ENCODE measurements around the gene CRLF3.
"Not testable (repeated sequence)": the region's sequence is repeated elsewhere in the genome, so short reads cannot be mapped to it uniquely, and the experiment has no call there.

CRLF3 gene

DNA sequence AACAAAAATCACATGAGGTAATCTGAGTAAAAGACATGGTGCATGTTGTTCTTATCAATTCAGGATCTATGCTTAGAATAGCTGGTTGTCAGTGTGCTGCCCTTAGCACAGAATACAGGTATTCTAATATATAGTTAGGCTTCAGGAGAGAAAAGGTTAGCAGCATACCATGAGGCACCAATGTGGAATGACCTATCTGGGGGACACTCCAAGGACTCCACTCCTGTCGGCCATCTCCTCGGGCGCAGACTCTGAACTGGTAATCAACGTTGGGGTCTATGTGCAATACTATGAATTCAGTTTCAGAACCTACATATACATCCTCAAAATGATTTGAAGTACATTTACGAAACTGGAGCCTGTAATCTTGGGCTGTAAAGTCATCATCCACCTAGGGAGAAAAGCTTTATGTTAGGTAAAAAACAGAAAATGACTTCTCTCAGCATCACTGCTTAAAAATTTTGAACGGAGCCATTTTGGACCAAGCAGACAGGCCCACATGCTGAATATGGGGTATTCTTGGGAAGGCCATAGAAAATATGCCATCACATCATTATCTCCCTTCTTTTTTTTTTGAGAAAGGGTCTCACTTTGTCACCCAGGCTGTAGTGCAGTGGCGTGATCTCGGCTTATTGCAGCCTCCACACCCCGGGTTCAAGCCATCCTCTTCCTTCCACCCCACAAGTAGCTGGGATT is 31.1 kb downstream of the CRLF3 start:
- TF ChIP-seq, protein P1, sequence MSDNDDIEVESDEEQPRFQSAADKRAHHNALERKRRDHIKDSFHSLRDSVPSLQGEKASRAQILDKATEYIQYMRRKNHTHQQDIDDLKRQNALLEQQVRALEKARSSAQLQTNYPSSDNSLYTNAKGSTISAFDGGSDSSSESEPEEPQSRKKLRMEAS (IDR thresholded peaks at IDR 0.05; ENCODE audit: low read depth, low read length), result no peak
- no peak overlapping the region for H3K4me3 ChIP-seq (ENCODE audit: low read depth, low read length)
- DNase-seq (ENCODE audit: low read depth), result no peak

- TF ChIP-seq POLR2A (IDR thresholded peaks at IDR 0.05; ENCODE audit: extremely low read depth, insufficient read length) (no peak), MYC (IDR thresholded peaks at IDR 0.05; ENCODE audit: low read depth, low read length) (no peak)
- TF ChIP-seq, protein P1 (IDR thresholded peaks at IDR 0.05; ENCODE audit: low read depth, low read length), result no peak
- TF ChIP-seq, protein P2, sequence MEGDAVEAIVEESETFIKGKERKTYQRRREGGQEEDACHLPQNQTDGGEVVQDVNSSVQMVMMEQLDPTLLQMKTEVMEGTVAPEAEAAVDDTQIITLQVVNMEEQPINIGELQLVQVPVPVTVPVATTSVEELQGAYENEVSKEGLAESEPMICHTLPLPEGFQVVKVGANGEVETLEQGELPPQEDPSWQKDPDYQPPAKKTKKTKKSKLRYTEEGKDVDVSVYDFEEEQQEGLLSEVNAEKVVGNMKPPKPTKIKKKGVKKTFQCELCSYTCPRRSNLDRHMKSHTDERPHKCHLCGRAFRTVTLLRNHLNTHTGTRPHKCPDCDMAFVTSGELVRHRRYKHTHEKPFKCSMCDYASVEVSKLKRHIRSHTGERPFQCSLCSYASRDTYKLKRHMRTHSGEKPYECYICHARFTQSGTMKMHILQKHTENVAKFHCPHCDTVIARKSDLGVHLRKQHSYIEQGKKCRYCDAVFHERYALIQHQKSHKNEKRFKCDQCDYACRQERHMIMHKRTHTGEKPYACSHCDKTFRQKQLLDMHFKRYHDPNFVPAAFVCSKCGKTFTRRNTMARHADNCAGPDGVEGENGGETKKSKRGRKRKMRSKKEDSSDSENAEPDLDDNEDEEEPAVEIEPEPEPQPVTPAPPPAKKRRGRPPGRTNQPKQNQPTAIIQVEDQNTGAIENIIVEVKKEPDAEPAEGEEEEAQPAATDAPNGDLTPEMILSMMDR (IDR thresholded peaks at IDR 0.05; ENCODE audit: low read depth, low read length), result no peak
- H3K4me3 ChIP-seq (ENCODE audit: low read depth, low read length), result no peak overlapping the region
- DNase-seq (ENCODE audit: low read depth), result no peak
Observed at GRCh38 chr17:30790279-30790678, 34.2 kb downstream of the CRLF3 start.

- no peak overlapping the region for H3K4me3 ChIP-seq (ENCODE audit: low read depth, low read length)
- TF ChIP-seq, protein P1 (IDR thresholded peaks at IDR 0.05; ENCODE audit: low read depth, low read length), result no peak
- TF ChIP-seq, protein P2 (IDR thresholded peaks at IDR 0.05; ENCODE audit: low read depth, low read length), result no peak
- TF ChIP-seq MYC (IDR thresholded peaks at IDR 0.05; ENCODE audit: low read depth, low read length) (no peak), POLR2A (IDR thresholded peaks at IDR 0.05; ENCODE audit: extremely low read depth, insufficient read length) (no peak)
- DNase-seq (ENCODE audit: low read depth), result no peak
Observed at GRCh38 chr17:30788918-30789317, 35.6 kb downstream of the CRLF3 start.

GRCh38 chr17:30782206-30782605 is 42.3 kb downstream of the CRLF3 start:
- no peak for DNase-seq (ENCODE audit: low read depth)
- TF ChIP-seq, protein P1 (IDR thresholded peaks at IDR 0.05; ENCODE audit: low read depth, low read length), result no peak
- TF ChIP-seq MYC (IDR thresholded peaks at IDR 0.05; ENCODE audit: low read depth, low read length) (no peak), POLR2A (IDR thresholded peaks at IDR 0.05; ENCODE audit: extremely low read depth, insufficient read length) (no peak)
- TF ChIP-seq, protein P2 (IDR thresholded peaks at IDR 0.05; ENCODE audit: low read depth, low read length), result no peak
- H3K4me3 ChIP-seq (ENCODE audit: low read depth, low read length), result no peak overlapping the region

GRCh38 chr17:30780343-30780742 is 44.1 kb downstream of the CRLF3 start:
- H3K4me3 ChIP-seq (ENCODE audit: low read depth, low read length), result no peak overlapping the region
- TF ChIP-seq, protein P1 (IDR thresholded peaks at IDR 0.05; ENCODE audit: low read depth, low read length), result no peak
- DNase-seq (ENCODE audit: low read depth), result no peak

GRCh38 chr17:30768771-30769170 is 55.7 kb downstream of the CRLF3 start:
- H3K4me3 ChIP-seq (ENCODE audit: low read depth, low read length); DNase-seq (ENCODE audit: low read depth): not testable (repeated sequence)

DNA sequence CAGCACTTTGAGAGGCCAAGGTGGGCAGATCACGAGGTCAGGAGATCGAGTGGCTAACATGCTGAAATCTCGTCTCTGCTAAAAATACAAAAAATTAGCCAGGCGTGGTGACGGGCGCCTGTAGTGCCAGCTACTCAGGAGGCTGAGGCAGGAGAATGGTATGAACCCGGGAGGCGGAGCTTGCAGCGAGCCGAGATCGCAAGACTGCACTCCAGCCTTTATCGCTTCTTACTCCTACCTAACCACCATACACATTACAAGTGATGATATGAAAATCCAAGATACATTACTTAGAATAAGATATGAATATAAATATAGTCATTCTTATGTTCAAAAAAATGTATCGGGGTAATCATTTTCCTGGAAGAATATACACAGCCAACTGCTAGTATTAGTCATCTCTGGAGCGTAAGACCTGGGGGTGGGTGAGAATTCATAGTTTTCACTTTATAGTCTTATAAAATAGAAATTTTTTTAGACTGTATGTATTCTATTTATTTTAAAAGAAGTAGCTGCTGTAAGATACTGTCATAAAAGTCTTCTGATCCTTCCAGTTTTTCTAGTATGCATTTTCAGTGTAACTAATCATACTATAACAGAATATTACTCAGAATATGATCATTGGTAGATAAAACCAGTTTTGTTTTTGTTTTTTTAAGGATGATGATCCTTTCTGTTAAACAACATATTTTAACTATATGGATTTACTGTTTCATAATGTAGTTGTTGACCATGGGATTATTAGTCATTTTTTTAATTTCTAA is 56.7 kb downstream of the CRLF3 start:
- H3K4me3 ChIP-seq (ENCODE audit: low read depth, low read length); DNase-seq (ENCODE audit: low read depth): not testable (repeated sequence)

GRCh38 chr17:30761060-30761459 is 63.4 kb downstream of the CRLF3 start:
- no peak overlapping the region for H3K4me3 ChIP-seq (ENCODE audit: low read depth, low read length)
- no peak for DNase-seq (ENCODE audit: low read depth)
- TF ChIP-seq, protein P1 (IDR thresholded peaks at IDR 0.05; ENCODE audit: low read depth, low read length), result no peak
- TF ChIP-seq, protein P2 (IDR thresholded peaks at IDR 0.05; ENCODE audit: low read depth, low read length), result no peak
- TF ChIP-seq POLR2A (IDR thresholded peaks at IDR 0.05; ENCODE audit: extremely low read depth, insufficient read length) (no peak), MYC (IDR thresholded peaks at IDR 0.05; ENCODE audit: low read depth, low read length) (no peak)

DNA sequence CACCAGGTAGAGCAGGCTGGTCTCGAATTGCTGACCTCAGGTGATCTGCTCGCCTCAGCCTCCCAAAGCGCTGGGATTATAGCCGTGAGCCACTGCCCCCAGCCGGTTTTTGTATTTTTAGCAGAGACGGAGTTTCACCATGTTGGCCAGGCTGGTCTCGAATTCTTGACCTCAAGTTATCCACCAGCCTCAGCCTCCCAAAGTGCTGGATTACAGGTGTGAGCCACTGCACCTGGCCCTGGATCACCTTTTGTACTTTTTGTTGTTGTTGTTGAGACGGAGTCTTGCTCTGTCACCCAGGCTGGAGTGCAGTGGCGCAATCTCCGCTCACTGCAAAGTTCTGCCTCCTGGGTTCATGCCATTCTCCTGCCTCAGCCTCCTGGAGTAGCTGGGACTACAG is 71.2 kb downstream of the CRLF3 start:
- not testable (repeated sequence) for DNase-seq (ENCODE audit: low read depth)

DNA sequence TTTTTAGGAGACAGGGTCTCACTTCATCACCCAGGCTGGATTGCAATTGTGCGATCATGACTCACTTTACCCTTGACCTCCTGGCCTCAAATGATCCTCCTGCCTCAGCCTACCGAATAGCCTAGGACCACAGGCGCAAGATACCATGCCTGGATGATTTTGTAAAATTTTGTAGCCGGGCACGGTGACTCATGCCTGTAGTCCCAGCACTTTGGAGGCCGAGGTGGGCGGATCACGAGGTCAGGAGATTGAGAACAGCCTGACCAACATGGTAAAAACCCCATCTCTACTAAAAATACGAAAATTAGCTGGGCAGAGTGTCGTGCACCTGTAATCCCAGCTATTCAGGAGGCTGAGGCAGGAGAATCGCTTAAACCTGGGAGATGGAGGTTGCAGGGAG is 73.5 kb downstream of the CRLF3 start:
- DNase-seq (ENCODE audit: low read depth); H3K4me3 ChIP-seq (ENCODE audit: low read depth, low read length): not testable (repeated sequence)

More for the DNA sequence above, 71.2 kb downstream of the CRLF3 start:
- not testable (repeated sequence) for H3K4me3 ChIP-seq (ENCODE audit: low read depth, low read length)

DNA sequence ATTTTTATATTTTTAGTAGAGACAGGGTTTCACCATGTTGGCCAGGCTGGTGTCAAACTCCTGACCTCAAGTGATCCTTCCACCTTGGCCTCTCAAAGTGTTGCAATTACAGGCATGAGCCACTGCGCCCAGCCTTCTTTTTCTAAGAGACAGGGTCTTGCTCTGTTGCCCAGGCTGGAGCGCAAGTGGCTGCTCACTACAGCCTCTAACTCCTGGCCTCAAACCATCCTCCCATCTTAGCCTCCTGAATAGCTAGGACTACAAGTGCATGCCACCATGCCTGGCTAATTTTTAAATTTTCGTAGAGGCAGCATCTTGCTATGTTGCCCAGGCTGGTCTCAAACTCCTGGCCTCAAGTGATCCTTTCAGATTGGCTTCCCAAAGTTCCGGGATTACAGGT is 76.9 kb downstream of the CRLF3 start:
- H3K4me3 ChIP-seq (ENCODE audit: low read depth, low read length); DNase-seq (ENCODE audit: low read depth): not testable (repeated sequence)
